H9 (cell line): ENCODE measurements around the gene CNNM1. TPM values are rescaled to one million over a fixed set of nuclear protein-coding genes. Genes with fewer than 3 reads are reported as not detected.

Experiments used
- DNase-seq: peaks from one replicate; pipeline ENCODE4 v3.0.0-alpha.2; 2017
- H2AFZ ChIP-seq: one replicate; pipeline ENCODE4 v1.6.1; 2013; ENCODE audit warnings: mild to moderate bottlenecking, low read length, control low read depth, moderate library complexity
- H2AK5ac ChIP-seq: 2 replicates; pipeline ENCODE4 v1.6.1; 2013; ENCODE audit warnings: low read length, control low read depth, mixed read lengths; ENCODE audit not compliant: insufficient read length
- H2BK120ac ChIP-seq: one replicate; pipeline ENCODE4 v1.6.1; 2013; ENCODE audit warnings: low read depth, mild to moderate bottlenecking, low read length, control low read depth, inconsistent platforms; ENCODE audit not compliant: poor library complexity, severe bottlenecking
- H2BK12ac ChIP-seq: 2 replicates; pipeline ENCODE4 v1.6.1; 2013; ENCODE audit warnings: low read length, control low read depth, mixed read lengths, low read depth; ENCODE audit not compliant: insufficient read length
- H2BK15ac ChIP-seq: 2 replicates; pipeline ENCODE4 v1.6.1; 2013; ENCODE audit warnings: low read depth, low read length, control low read depth
- H2BK20ac ChIP-seq: one replicate; pipeline ENCODE4 v1.6.1; 2013; ENCODE audit warnings: low read depth, mild to moderate bottlenecking, low read length, control low read depth, inconsistent platforms; ENCODE audit not compliant: poor library complexity, severe bottlenecking
- H2BK5ac ChIP-seq: 2 replicates; pipeline ENCODE4 v1.6.1; 2013; ENCODE audit warnings: low read length, control low read depth, mixed read lengths; ENCODE audit not compliant: insufficient read length
- H3K14ac ChIP-seq: 2 replicates; pipeline ENCODE4 v1.6.1; 2013; ENCODE audit warnings: low read length, control low read depth; ENCODE audit not compliant: insufficient read depth
- H3K18ac ChIP-seq: 2 replicates; pipeline ENCODE4 v1.6.1; 2013; ENCODE audit warnings: low read depth, mild to moderate bottlenecking, mixed read lengths, low read length, control low read depth; ENCODE audit not compliant: insufficient read length
- H3K23ac ChIP-seq: 2 replicates; pipeline ENCODE4 v1.6.1; 2013; ENCODE audit warnings: low read length, control low read depth, mixed read lengths, low read depth; ENCODE audit not compliant: insufficient read length
- H3K23me2 ChIP-seq: 2 replicates; pipeline ENCODE4 v1.6.1; 2013; ENCODE audit warnings: low read depth, mild to moderate bottlenecking, mixed read lengths, low read length, control low read depth; ENCODE audit not compliant: insufficient read length, poor library complexity, severe bottlenecking
- H3K27ac ChIP-seq: 2 replicates; pipeline ENCODE4 v1.5.1; 2013; ENCODE audit warnings: low read length, control low read depth, mixed read lengths, low read depth; ENCODE audit not compliant: insufficient read length
- H3K27me3 ChIP-seq: 2 replicates; pipeline ENCODE4 v1.6.1; 2013; ENCODE audit warnings: low read length, control low read depth, inconsistent platforms; ENCODE audit not compliant: insufficient read depth
- H3K4ac ChIP-seq: 2 replicates; pipeline ENCODE4 v1.6.1; 2013; ENCODE audit warnings: low read depth, mild to moderate bottlenecking, control low read depth, inconsistent platforms, low read length, moderate library complexity
- H3K4me1 ChIP-seq: 2 replicates; pipeline ENCODE4 v1.6.1; 2013; ENCODE audit warnings: low read length, control low read depth, inconsistent platforms; ENCODE audit not compliant: insufficient read depth
- H3K4me2 ChIP-seq: 2 replicates; pipeline ENCODE4 v1.6.1; 2013; ENCODE audit warnings: low read length, control low read depth, mixed read lengths; ENCODE audit not compliant: insufficient read length, insufficient read depth
- H3K56ac ChIP-seq: 2 replicates; pipeline ENCODE4 v1.6.1; 2013; ENCODE audit warnings: low read depth, mild to moderate bottlenecking, mixed read lengths, low read length, control low read depth; ENCODE audit not compliant: insufficient read length
- H3K79me1 ChIP-seq: 2 replicates; pipeline ENCODE4 v1.6.1; 2013; ENCODE audit warnings: low read depth, mild to moderate bottlenecking, moderate library complexity, low read length, control low read depth, inconsistent platforms; ENCODE audit not compliant: insufficient read depth, poor library complexity, severe bottlenecking
- H3K79me2 ChIP-seq: 2 replicates; pipeline ENCODE4 v1.6.1; 2013; ENCODE audit warnings: low read length, control low read depth, inconsistent platforms; ENCODE audit not compliant: insufficient read depth
- H3K9ac ChIP-seq: 2 replicates; pipeline ENCODE4 v1.6.1; 2013; ENCODE audit warnings: low read length, control low read depth, mixed read lengths; ENCODE audit not compliant: insufficient read length; ENCODE audit errors: extremely low read depth
- H3K9me3 ChIP-seq: one replicate; pipeline ENCODE4 v1.6.1; 2013; ENCODE audit warnings: low read depth, low read length, inconsistent platforms; ENCODE audit not compliant: control insufficient read depth
- H3T11ph ChIP-seq: one replicate; pipeline ENCODE4 v1.6.1; 2013; ENCODE audit warnings: mild to moderate bottlenecking, low read length, control low read depth, inconsistent platforms
- H4K20me1 ChIP-seq: one replicate; pipeline ENCODE4 v1.6.1; 2013; ENCODE audit not compliant: control insufficient read depth, insufficient read length, insufficient read depth
- H4K5ac ChIP-seq: 2 replicates; pipeline ENCODE4 v1.6.1; 2013; ENCODE audit warnings: low read depth, mild to moderate bottlenecking, mixed read lengths, low read length, control low read depth; ENCODE audit not compliant: insufficient read length
- H4K8ac ChIP-seq: replicated peaks from 2 replicates; pipeline ENCODE4 v1.6.1; 2013; ENCODE audit warnings: low read length, control low read depth, mixed read lengths, low read depth; ENCODE audit not compliant: insufficient read length
- H4K91ac ChIP-seq: 2 replicates; pipeline ENCODE4 v1.6.1; 2013; ENCODE audit warnings: low read depth, mild to moderate bottlenecking, moderate library complexity, mixed read lengths, low read length, control low read depth; ENCODE audit not compliant: insufficient read length
- H3K27ac Mint-ChIP-seq, 3 experiments: 2 replicates in 2 of 3; 3 replicates in 1 of 3; pipeline ENCODE4 v1.8.0; 2020 to 2021; ENCODE audit warnings: mixed read lengths in 3 of 3, mild to moderate bottlenecking in 1 of 3, moderate library complexity in 1 of 3
- H3K27me3 Mint-ChIP-seq: 2 replicates; pipeline ENCODE4 v1.8.0; 2021; ENCODE audit warnings: low read depth, mild to moderate bottlenecking, moderate library complexity, mixed read lengths
- H3K36me3 Mint-ChIP-seq, 3 experiments: 2 replicates in 2 of 3; 3 replicates in 1 of 3; pipeline ENCODE4 v1.8.0; 2020 to 2021; ENCODE audit warnings: low read depth in 3 of 3, mixed read lengths in 3 of 3; ENCODE audit not compliant: insufficient read depth in 1 of 3
- H3K4me1 Mint-ChIP-seq, 2 experiments: 2 replicates each; pipeline ENCODE4 v1.8.0; 2020; ENCODE audit warnings: mixed read lengths in 2 of 2
- H3K4me3 Mint-ChIP-seq, 2 experiments: 2 replicates in 1 of 2; 3 replicates in 1 of 2; pipeline ENCODE4 v1.8.0; 2020 to 2021; ENCODE audit warnings: mild to moderate bottlenecking in 2 of 2, mixed read lengths in 2 of 2, moderate library complexity in 1 of 2
- H3K9me3 Mint-ChIP-seq, 2 experiments: 2 replicates in 1 of 2; 3 replicates in 1 of 2; pipeline ENCODE4 v1.8.0; 2020; ENCODE audit warnings: mild to moderate bottlenecking in 2 of 2, mixed read lengths in 2 of 2, moderate library complexity in 1 of 2
- WGBS: extraction: QIAGEN DNeasy Blood & Tissue Kit; methylation state at CpG from one replicate; pipeline ENCODE4 v1.1.7; 2013; ENCODE audit warnings: missing lambda C conversion rate, low lambda C conversion rate, mixed read lengths; ENCODE audit not compliant: insufficient read length; ENCODE audit errors: extremely low coverage; 5-methylcytosine and 5-hydroxymethylcytosine counted together
- total RNA-seq: library from RNA; stranded (reverse); gene quantifications from 2 replicates; pipeline ENCODE4 v1.2.1, GENCODE V29; 2021
- TF ChIP-seq, protein P1 (sequence below): fragments of 200-600 bp; sonication (generic); conservative IDR thresholded peaks from 3 replicates; pipeline ENCODE4 v1.8.0; 2021; ENCODE audit warnings: antibody characterized with exemption, mild to moderate bottlenecking

Gene CNNM1
- total RNA-seq, 1 experiment from 2014 or later = 0.35 TPM

DNA sequence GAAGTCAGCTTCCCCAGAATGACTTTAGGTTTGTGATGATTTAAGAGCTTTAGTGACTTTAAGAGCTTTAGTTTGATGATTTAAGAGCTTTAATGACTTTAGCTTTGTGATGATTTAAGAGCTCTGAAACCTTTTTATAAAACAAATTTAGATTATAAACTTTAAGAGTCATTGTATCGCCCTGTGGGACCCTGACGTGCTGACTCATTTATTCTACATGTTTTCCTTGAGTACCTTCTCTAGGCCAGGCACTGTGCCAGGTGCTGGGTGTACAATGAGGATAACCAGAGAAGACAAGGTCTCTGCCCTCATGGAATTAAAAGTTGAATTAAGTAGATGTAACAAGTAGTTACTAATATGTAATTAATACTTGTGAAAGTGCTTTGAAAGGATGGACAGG is 45.4 kb downstream of the CNNM1 start:
- H3K56ac ChIP-seq = no peak overlapping the region
- DNase-seq = no peak
- WGBS = no CpG with 5 or more reads among the region's 2 CpGs

More for the DNA sequence above, 45.4 kb downstream of the CNNM1 start:
- Histone ChIP-seq H2BK5ac (no peak overlapping the region), H3K23me2 (no peaks in the 10 kb centered on the region), H3K27ac (no peak overlapping the region), H4K20me1 (no peaks in the 10 kb centered on the region), H3K23ac (no peak overlapping the region), H2BK120ac (no peak overlapping the region), H2BK15ac (no peak overlapping the region), H4K91ac (no peak overlapping the region), H2BK12ac (no peak overlapping the region), H3K4me2 (no peak overlapping the region), H3K79me1 (no peaks in the 10 kb centered on the region), H2AK5ac (no peak overlapping the region), H2BK20ac (no peak overlapping the region), H3K4me1 (no peaks in the 10 kb centered on the region), H3K4ac (no peak overlapping the region), H3K9me3 (no peaks in the 10 kb centered on the region), H3K27me3 (no peaks in the 10 kb centered on the region), H3K79me2 (no peaks in the 10 kb centered on the region), H4K8ac (no peak overlapping the region), H3T11ph (no peak overlapping the region), H2AFZ (no peak overlapping the region), H4K5ac (no peak overlapping the region), H3K14ac (no peak overlapping the region), H3K9ac (no peak overlapping the region), H3K18ac (no peak overlapping the region)
- H3K4me3 Mint-ChIP-seq = no peak overlapping the region
- H3K9me3 Mint-ChIP-seq = no peaks in the 10 kb centered on the region
- peaks cover 6 to 7% of the 10 kb centered on the region in 2 experiments for H3K4me1 Mint-ChIP-seq
- no peak overlapping the region; a peak in 1 of 7 replicates for H3K27ac Mint-ChIP-seq
- no peaks in the 10 kb centered on the region; a peak in 1 of 7 replicates for H3K36me3 Mint-ChIP-seq
- H3K27me3 Mint-ChIP-seq = peaks cover 6% of the 10 kb centered on the region
- TF ChIP-seq, protein P1, sequence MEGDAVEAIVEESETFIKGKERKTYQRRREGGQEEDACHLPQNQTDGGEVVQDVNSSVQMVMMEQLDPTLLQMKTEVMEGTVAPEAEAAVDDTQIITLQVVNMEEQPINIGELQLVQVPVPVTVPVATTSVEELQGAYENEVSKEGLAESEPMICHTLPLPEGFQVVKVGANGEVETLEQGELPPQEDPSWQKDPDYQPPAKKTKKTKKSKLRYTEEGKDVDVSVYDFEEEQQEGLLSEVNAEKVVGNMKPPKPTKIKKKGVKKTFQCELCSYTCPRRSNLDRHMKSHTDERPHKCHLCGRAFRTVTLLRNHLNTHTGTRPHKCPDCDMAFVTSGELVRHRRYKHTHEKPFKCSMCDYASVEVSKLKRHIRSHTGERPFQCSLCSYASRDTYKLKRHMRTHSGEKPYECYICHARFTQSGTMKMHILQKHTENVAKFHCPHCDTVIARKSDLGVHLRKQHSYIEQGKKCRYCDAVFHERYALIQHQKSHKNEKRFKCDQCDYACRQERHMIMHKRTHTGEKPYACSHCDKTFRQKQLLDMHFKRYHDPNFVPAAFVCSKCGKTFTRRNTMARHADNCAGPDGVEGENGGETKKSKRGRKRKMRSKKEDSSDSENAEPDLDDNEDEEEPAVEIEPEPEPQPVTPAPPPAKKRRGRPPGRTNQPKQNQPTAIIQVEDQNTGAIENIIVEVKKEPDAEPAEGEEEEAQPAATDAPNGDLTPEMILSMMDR = no peak
